ENCODE measurements around the gene PLPPR5.

DNA sequence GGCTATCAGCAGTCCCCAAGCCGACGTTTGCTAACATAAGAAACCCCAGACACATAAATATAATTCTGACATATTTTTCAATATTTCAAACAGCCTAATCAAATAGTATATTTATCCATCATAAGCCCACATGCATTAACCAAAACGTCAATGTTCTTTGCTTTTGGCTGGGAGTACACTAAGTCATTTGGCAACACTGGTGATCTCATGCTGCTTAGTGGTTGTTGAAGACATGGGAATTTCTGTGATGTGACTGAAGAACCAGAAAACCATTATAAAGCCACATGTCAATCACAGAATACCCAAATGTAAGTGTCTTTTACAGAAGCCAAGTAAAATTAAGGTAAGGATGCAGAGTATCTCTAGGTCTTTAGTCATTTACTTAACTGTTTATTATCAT lies 57.6 kb downstream of the PLPPR5 start:
- TF ChIP-seq, protein P1, sequence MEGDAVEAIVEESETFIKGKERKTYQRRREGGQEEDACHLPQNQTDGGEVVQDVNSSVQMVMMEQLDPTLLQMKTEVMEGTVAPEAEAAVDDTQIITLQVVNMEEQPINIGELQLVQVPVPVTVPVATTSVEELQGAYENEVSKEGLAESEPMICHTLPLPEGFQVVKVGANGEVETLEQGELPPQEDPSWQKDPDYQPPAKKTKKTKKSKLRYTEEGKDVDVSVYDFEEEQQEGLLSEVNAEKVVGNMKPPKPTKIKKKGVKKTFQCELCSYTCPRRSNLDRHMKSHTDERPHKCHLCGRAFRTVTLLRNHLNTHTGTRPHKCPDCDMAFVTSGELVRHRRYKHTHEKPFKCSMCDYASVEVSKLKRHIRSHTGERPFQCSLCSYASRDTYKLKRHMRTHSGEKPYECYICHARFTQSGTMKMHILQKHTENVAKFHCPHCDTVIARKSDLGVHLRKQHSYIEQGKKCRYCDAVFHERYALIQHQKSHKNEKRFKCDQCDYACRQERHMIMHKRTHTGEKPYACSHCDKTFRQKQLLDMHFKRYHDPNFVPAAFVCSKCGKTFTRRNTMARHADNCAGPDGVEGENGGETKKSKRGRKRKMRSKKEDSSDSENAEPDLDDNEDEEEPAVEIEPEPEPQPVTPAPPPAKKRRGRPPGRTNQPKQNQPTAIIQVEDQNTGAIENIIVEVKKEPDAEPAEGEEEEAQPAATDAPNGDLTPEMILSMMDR (conservative IDR thresholded peaks at IDR 0.05 in 1 of 2, IDR thresholded peaks at IDR 0.05 in 1 of 2; ENCODE audit: low read depth in 1 of 2, low read length in 2 of 2), result no peak
- TF ChIP-seq EZH2 (IDR thresholded peaks at IDR 0.05; ENCODE audit: low read length, missing control alignments), result no peak
